CD4-positive, alpha-beta T cell treated with Interleukin-4 for 1 hour (primary cell): ENCODE measurements around the gene ZSCAN2.
A peak's percentile ranks its signal among the peaks of the same experiment; 100 is the strongest.

Experiments used
- DNase-seq, 2 donors: peaks; one replicate each; pipeline ENCODE4 v3.0.0-alpha.2; 2020 to 2022

ZSCAN2 gene

GRCh38 chr15:84643838-84644237, 43.0 kb downstream of the ZSCAN2 start:
- DNase-seq: no peak

GRCh38 chr15:84645496-84645895, 44.7 kb downstream of the ZSCAN2 start:
- DNase-seq: no peak

DNA sequence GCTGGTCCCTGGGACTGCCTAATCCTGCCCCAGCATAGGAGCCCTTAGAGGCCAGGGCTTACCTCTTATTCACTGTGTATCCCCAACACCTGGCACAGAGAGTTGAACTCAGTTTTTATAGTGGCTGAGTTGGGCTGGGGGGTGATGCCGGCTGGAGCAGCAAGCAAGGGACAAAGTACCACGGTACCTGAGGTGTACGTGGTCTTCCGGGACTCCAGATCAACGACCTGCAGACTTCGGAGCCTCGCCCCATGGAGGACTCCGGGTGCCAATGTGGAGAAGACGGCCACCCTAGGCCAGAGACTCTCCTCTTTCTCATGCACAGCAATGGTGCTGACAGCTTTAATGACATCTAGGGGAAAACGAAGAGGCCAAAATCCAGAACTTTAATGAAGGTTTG, 45.2 kb downstream of the ZSCAN2 start:
- DNase-seq: no peak

GRCh38 chr15:84647726-84648125, 46.9 kb downstream of the ZSCAN2 start:
- no peak for DNase-seq

DNA sequence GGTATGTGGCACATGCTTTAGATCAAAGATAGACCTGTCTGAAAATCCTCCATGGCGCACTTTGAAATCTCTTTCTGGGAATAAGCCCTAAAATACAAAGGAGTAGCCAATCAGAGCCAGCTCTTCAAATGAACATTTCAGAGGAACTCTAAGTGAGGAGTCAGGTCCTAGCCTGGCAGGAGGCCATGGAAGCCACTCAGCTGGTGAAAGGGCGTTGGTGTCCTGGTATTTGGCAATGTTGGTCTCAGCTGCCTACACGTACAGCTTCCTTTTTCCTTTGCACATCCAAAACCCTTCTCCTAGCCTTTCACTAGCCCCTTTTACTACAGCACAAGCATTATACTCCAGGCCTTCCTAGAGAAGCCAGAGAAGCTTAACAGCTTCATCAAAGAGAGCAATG, 47.7 kb downstream of the ZSCAN2 start:
- DNase-seq: no peak

DNA sequence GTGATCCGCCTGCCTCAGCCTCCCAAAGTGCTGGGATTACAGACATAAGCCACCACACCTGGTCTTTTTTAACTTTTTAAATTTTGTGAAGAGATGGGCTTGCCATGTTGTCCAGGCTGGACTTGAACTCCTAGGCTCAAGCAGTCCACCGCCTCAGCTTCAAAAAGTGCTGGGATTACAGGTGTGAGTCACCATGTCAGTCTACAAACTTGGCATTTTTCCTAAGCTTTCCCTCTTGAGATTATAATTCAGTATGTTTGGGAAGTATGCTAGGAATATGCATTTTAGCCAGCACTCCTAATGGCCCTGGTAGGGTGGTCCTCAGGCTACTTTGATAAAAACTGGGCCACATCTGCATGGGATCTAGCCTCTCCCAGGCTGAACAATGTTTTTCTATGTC, 48.9 kb downstream of the ZSCAN2 start:
- DNase-seq: no peak

DNA sequence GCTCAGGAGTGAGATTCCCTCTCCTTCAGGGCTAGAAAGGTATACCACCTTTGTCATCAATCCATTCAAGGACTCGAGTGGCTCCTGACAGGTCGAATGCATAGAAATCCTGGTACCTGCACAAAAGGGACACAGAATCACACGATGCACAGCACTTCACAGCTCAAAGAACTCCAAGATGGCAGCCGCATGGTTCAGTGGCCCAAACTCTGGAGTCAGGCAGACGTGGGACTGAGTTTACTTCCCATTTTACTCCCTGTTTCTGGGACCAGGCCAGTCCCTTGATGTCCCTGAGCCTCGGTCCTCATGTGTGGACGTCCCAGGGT, 52.7 kb downstream of the ZSCAN2 start:
- DNase-seq: no peak

DNA sequence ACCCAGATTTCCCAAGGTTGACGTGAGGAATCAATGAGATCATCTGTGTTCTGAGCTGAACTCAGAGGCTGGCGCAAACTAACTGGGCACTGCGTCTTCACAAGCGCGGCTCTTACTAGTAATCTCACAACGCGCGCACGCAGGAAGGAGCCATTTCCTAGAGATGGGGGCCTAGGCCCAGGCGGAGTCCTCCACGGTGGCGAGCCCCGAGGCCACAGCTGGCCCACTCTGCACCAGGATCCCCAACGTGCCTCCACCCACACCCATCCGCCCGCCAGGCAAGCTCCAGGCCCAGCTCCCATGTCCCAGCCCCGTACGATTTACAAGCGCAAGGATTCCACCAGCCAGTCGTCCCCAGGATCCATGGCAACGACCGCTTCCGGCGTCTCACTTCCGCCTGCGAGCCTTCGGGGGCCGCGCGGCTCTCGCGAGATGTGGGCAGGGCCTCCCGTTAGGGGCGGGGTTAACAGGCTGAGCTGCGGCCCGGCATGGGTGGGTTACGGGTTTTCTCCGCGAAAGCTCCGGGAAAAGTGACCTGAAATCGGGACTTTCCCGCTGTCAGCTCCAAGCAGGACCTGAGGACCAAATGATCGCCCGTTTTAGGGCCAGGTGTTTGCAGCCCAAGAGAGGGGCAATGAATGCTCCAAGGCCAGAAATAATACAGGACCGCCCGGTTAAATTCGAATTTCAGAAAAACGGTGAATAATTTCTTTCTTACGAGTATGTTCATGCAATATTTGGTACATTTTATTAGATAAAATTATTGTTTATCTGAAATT, 53.3 kb downstream of the ZSCAN2 start, which contains the start of gene WDR73:
TSS of gene WDR73 (minus strand) at position 374 of the 779 bp plus-strand sequence. CDS start at position 365, 9 bp downstream.
- DNase-seq: peak; percentile 94 to 96

DNA sequence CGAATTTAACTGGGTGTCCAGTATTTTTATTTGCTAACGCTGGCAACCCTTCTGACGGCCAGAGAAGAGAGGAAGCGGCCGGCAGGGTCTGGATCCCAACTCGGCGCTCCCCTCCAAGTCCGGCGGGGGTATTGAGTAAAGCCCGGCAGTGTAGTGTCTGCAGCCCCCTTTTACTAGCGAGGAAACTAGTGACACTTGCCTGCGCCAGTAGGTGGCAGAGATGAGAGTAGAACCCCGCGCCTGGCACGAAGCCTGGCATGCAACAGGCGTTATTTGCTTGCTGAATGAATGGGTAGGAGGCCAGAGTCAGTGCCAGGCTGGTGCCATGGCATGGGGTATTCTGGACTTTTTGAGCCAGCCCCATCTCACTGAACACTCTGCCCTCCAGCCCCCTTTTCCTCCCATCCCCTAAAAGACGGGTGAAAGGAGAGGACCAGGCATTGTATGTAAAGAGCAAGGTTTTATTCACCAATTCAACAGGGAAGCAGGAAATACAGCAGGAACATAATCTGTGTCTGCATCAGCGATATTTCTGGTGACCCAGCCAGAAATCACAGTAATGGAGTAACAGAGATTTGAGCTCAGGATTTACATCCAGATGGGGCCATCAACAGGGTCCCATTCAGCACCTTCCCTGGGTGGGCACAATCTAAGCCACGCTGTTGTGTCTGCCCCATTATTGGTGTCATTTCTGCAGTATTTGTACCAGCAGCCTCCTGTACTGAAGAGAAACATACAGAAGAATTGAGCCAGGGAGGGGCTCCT, 54.1 kb downstream of the ZSCAN2 start:
- DNase-seq: peak; percentile 81 to 82

- DNase-seq: no peak
Observed at GRCh38 chr15:84656972-84657371, 56.2 kb downstream of the ZSCAN2 start.

GRCh38 chr15:84657748-84658079, 56.9 kb downstream of the ZSCAN2 start:
- no peak for DNase-seq

GRCh38 chr15:84658080-84658787, 57.4 kb downstream of the ZSCAN2 start, which contains the start of gene NMB:
Gene NMB, minus strand, starts transcription at chr15:84658199. Its CDS starts 47 bp downstream, at chr15:84658152.
- peak; percentile 88 to 90 for DNase-seq

- DNase-seq: no peak
Observed at GRCh38 chr15:84658788-84659411, 58.1 kb downstream of the ZSCAN2 start.

DNA sequence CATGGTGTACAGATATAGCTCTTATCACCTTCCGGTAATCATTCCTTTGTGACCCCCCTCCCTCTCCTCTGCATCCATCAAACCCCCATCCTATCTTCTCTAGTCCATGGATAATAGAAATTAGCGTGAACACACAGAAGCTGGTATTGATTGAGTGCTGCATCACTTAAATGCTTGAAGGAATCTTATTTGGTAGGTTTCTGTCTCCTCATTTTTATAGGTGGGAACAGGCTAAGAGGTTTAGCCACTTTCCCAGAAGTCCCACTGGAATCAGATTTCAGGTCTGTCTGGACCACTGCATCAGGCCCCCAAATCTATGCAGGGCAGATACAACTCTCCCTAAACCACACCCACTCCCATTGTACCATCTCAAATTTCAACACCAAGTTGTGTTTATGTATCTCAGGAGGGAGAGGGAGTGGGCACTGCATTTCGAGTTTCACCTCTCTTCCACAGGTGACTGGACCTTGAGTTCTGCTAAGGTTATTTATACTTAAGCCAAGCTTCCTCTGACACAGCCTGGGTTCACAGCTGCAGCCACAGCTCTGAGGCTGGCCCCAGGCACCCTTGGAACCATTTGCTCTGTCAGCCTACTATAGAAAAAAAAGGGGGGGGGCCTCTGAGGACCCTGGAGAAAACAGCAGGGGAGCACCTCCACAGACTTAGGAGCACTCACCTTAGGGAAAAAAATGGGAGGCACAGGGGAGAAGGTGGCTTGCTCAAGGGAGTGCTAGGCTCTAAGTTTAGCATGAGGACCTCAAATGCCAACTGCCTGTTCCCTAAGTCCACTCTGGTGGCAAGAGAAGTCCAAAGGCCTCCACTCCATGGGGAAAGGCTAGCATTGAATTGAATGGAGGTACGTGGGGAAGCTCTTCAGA, 59.3 kb downstream of the ZSCAN2 start:
- DNase-seq: no peak

GRCh38 chr15:84661001-84661400, 60.2 kb downstream of the ZSCAN2 start:
- DNase-seq: no peak

- no peak for DNase-seq
Observed at GRCh38 chr15:84666373-84666772, 65.6 kb downstream of the ZSCAN2 start.

DNA sequence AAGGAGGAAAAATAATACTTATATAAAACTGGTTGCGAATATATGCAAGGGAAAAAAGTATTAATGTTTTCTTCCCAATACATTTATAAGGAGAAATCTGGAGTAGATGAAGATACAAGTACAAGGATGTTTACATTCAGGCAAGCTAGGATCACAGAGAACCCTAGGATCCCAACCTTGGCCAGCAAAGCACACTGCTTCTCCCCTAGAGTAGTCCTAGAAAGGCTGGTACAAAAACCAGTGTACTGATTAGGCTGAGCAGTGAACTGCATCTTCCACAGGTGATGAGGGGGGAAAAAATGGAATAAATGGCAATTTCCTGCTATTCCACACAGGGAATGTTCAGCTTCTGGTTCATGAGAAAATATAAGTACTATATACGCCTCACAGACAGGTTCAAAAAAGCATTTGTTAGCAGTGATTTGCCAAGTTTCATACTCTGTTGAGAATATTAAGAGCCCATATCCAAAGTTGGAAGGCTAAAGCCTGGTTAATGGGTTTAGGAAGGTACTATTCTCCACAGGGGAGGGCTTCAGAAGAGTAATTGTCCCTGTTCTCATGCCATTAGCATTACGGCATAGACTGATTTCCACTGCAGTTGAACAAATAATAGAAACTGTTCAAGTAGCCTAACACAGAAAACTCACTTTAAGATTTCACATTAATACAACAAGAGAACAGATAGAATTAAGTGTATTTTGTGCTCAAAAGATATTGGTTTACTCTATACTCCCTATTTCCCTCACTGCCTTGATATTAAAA, 67.6 kb downstream of the ZSCAN2 start:
- DNase-seq: no peak

DNA sequence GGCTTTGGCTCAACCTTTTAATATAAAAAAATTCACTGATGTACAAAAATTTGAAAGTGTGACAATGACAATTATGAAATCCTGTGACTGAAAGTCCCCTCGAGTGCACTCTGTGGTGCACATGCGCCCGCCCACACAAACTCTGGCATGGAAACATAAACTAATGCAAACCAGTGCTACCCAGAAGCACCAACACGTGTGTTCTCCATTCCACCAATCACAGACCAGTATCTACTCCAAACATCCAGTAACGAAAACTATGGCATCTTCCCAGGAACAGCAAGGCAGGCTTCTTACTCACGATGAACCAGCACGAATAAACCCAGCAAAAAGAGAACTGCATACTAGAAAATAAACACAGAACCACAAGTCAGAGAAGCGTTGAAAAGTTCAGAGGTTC, 68.9 kb downstream of the ZSCAN2 start:
- DNase-seq: no peak

- DNase-seq: no peak
Observed at GRCh38 chr15:84671211-84671610, 70.4 kb downstream of the ZSCAN2 start.
